Activated CD8-positive, alpha-beta T cell treated with anti-CD3 and anti-CD28 coated beads for 36 hours (primary cell): ENCODE measurements around the gene RNU6-9. TPM values are rescaled to one million over a fixed set of nuclear protein-coding genes. Genes with fewer than 3 reads are reported as not detected.

ENCODE experiments used
- ATAC-seq: fragments of 200-7000 bp; cut with Tn5 transposase; one replicate; pipeline ENCODE4 v1.10.0; 2021; ENCODE audit warnings: mild to moderate bottlenecking, moderate library complexity
- CTCF ChIA-PET: fragments of 350-600 bp; sonication (Branson Sonifier 250); formaldehyde crosslinking; loops from one replicate; lab custom pipeline; 2021; ENCODE audit warnings: antibody characterized with exemption; lab: Charles Lee
- POLR2A ChIA-PET: fragments of 350-600 bp; sonication (Branson Sonifier 250); formaldehyde crosslinking; loops from one replicate; lab custom pipeline; 2021; ENCODE audit warnings: antibody characterized with exemption; lab: Charles Lee
- DNase-seq: peaks from one replicate; pipeline ENCODE4 v3.0.0-alpha.2; 2020
- H3K27ac Mint-ChIP-seq: one replicate; pipeline ENCODE4 v1.8.0; 2021; ENCODE audit warnings: mild to moderate bottlenecking, mixed read lengths
- H3K27me3 Mint-ChIP-seq: one replicate; pipeline ENCODE4 v1.8.0; 2021; ENCODE audit warnings: mixed read lengths
- H3K36me3 Mint-ChIP-seq: one replicate; pipeline ENCODE4 v1.8.0; 2021; ENCODE audit warnings: low read depth, mixed read lengths
- H3K4me1 Mint-ChIP-seq: one replicate; pipeline ENCODE4 v1.8.0; 2021; ENCODE audit warnings: low read depth, mixed read lengths
- H3K4me3 Mint-ChIP-seq: one replicate; pipeline ENCODE4 v1.8.0; 2021; ENCODE audit warnings: mild to moderate bottlenecking, moderate library complexity, mixed read lengths
- H3K9me3 Mint-ChIP-seq: one replicate; pipeline ENCODE4 v1.8.0; 2021; ENCODE audit warnings: mixed read lengths
- CTCF ChIP-seq: fragments of 200-600 bp; IDR thresholded peaks from one replicate; pipeline ENCODE4 v1.8.0; 2022; ENCODE audit warnings: antibody characterized with exemption, mild to moderate bottlenecking
- intact Hi-C: fragments of 100-400 bp; cut with micrococcal nuclease; formaldehyde crosslinking; loops from one replicate; pipeline ENCODE4 v1.10.0; 2022
- total RNA-seq, 2 experiments: library from RNA; stranded (reverse); gene quantifications; one replicate each; pipeline ENCODE4 v1.2.3, GENCODE V29; 2021

The RNU6-9 gene
- total RNA-seq, 2 experiments from 2014 or later, result not detected

- no peak for TF ChIP-seq CTCF
- intact Hi-C loops, result loop anchor here (2.0 kb wide), 1 partner anchor 58 kb away; no protein-coding TSS in a partner anchor
These were observed 30.5 kb upstream of the RNU6-9 start for GRCh38 chr19:862581-863314.

GRCh38 chr19:863315-863620 lies 30.0 kb upstream of the RNU6-9 start:
- intact Hi-C loops, result loop anchor here (2.0 kb wide), 1 partner anchor 58 kb away; no protein-coding TSS in a partner anchor
- no peak for TF ChIP-seq CTCF
- POLR2A ChIA-PET, result interaction anchor here (1.3 to 2.8 kb wide), 6 partner anchors 9 to 121 kb away, joined by 3 to 9 read pairs (median 4); partner anchors contain the start of genes MED16, RNU6-9 and WDR18
- ATAC-seq, result no peak
- CTCF ChIA-PET, result interaction anchor here (0.6 to 2.5 kb wide), 27 partner anchors 9 to 378 kb away, joined by 3 to 31 read pairs (median 4); partner anchors contain the start of genes KISS1R, MED16, RNU6-9 and WDR18
- H3K27me3 Mint-ChIP-seq, result peaks cover 11% of the 10 kb centered on the region
- no peak overlapping the region for H3K27ac Mint-ChIP-seq
- no peaks in the 10 kb centered on the region for H3K9me3 Mint-ChIP-seq
- no peak for DNase-seq
- peak overlapping the region; percentile 26 for H3K4me3 Mint-ChIP-seq
- H3K4me1 Mint-ChIP-seq, result peaks cover 14% of the 10 kb centered on the region
- no peaks in the 10 kb centered on the region for H3K36me3 Mint-ChIP-seq

More at GRCh38 chr19:862581-863314, 30.5 kb upstream of the RNU6-9 start:
- peak overlapping the region; percentile 33 for H3K4me3 Mint-ChIP-seq
- peaks cover 13% of the 10 kb centered on the region for H3K27me3 Mint-ChIP-seq
- ATAC-seq (peak; percentile 64), DNase-seq (peak; percentile 84)
- ChIA-PET POLR2A (interaction anchor here (1.3 to 2.8 kb wide), 5 partner anchors 9 to 121 kb away, joined by 3 to 9 read pairs (median 5); partner anchors contain the start of gene WDR18), CTCF (interaction anchor here (0.8 to 2.5 kb wide), 11 partner anchors 45 to 378 kb away, joined by 3 to 31 read pairs (median 4); partner anchors contain the start of genes KISS1R and WDR18)
- H3K4me1 Mint-ChIP-seq, result peaks cover 14% of the 10 kb centered on the region
- no peaks in the 10 kb centered on the region for H3K9me3 Mint-ChIP-seq
- no peak overlapping the region for H3K27ac Mint-ChIP-seq
- no peaks in the 10 kb centered on the region for H3K36me3 Mint-ChIP-seq

- peaks cover 3% of the 10 kb centered on the region for H3K27me3 Mint-ChIP-seq
- ChIA-PET CTCF (no interaction called here), POLR2A (interaction anchor here (0.6 kb wide), 1 partner anchor 66 kb away, joined by 3 read pairs; no protein-coding TSS in a partner anchor)
- no peak for DNase-seq
- intact Hi-C loops, result no loop called here
- no peak overlapping the region for H3K4me3 Mint-ChIP-seq
- TF ChIP-seq CTCF, result no peak
- H3K4me1 Mint-ChIP-seq, result peaks cover 15% of the 10 kb centered on the region
- no peak for ATAC-seq
- H3K36me3 Mint-ChIP-seq, result peaks cover 7% of the 10 kb centered on the region
- H3K27ac Mint-ChIP-seq, result no peak overlapping the region
- peaks cover 2% of the 10 kb centered on the region for H3K9me3 Mint-ChIP-seq
These were observed 26.4 kb upstream of the RNU6-9 start for GRCh38 chr19:866769-867300.

GRCh38 chr19:867301-867793 lies 25.9 kb upstream of the RNU6-9 start:
- H3K36me3 Mint-ChIP-seq, result peaks cover 9% of the 10 kb centered on the region
- no peak for ATAC-seq
- H3K4me1 Mint-ChIP-seq, result peaks cover 19% of the 10 kb centered on the region
- intact Hi-C loops, result no loop called here
- H3K27me3 Mint-ChIP-seq, result peaks cover 3% of the 10 kb centered on the region
- POLR2A ChIA-PET, result interaction anchor here (0.6 kb wide), 1 partner anchor 66 kb away, joined by 3 read pairs; no protein-coding TSS in a partner anchor
- TF ChIP-seq CTCF, result no peak
- CTCF ChIA-PET, result no interaction called here
- H3K9me3 Mint-ChIP-seq, result peaks cover 2% of the 10 kb centered on the region
- H3K27ac Mint-ChIP-seq, result no peak overlapping the region
- DNase-seq, result no peak
- no peak overlapping the region for H3K4me3 Mint-ChIP-seq
